ENCODE results near the gene SOCS7. TPM values are rescaled to one million over a fixed set of nuclear protein-coding genes. Genes with fewer than 3 reads are reported as not detected.
A peak's percentile ranks its signal among the peaks of the same experiment; 100 is the strongest.

SOCS7 gene
- total RNA-seq, 1 donor from 2014 or later = 12.0 TPM

- DNase-seq (ENCODE audit: missing footprints) (no peak), ATAC-seq (no peak)
- intact Hi-C loops (cut with DNase I) = no loop called here
These were observed 17.9 kb upstream of the SOCS7 start for GRCh38 chr17:38333635-38334295.

GRCh38 chr17:38334480-38335364, 16.9 kb upstream of the SOCS7 start:
- no peak for ATAC-seq
- intact Hi-C loops (cut with DNase I) = no loop called here
- no peak for DNase-seq (ENCODE audit: missing footprints)

GRCh38 chr17:38336838-38337237, 14.8 kb upstream of the SOCS7 start:
- ATAC-seq (no peak), DNase-seq (ENCODE audit: missing footprints) (no peak)
- intact Hi-C loops (cut with DNase I) = no loop called here

- intact Hi-C loops (cut with DNase I) = no loop called here
- ATAC-seq (no peak), DNase-seq (ENCODE audit: missing footprints) (no peak)
These were observed 13.6 kb upstream of the SOCS7 start for GRCh38 chr17:38338053-38338452.

GRCh38 chr17:38338535-38338934, 13.1 kb upstream of the SOCS7 start:
- intact Hi-C loops (cut with DNase I) = no loop called here
- ATAC-seq = no peak
- no peak for DNase-seq (ENCODE audit: missing footprints)

DNA sequence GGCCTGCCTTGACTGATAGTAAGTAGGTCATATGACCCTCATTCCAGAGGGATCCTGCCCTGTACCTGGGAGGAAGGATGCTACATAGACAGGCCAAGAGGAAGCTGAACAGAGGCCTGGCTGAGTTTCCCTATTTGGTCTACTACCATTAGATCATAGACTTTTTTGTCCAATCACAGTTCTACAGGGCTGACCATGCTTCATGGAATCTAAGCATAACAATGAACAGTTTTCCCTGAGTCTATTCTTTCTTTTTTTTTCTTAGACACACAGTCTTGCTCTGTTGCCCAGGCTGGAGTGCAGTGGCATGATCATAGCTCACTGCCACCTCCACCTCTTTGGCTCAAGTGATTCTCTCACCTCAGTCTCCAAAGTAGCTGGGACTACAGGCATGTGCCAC, 11.8 kb upstream of the SOCS7 start:
- no peak for DNase-seq (ENCODE audit: missing footprints)
- ATAC-seq = no peak
- intact Hi-C loops (cut with DNase I) = no loop called here

DNA sequence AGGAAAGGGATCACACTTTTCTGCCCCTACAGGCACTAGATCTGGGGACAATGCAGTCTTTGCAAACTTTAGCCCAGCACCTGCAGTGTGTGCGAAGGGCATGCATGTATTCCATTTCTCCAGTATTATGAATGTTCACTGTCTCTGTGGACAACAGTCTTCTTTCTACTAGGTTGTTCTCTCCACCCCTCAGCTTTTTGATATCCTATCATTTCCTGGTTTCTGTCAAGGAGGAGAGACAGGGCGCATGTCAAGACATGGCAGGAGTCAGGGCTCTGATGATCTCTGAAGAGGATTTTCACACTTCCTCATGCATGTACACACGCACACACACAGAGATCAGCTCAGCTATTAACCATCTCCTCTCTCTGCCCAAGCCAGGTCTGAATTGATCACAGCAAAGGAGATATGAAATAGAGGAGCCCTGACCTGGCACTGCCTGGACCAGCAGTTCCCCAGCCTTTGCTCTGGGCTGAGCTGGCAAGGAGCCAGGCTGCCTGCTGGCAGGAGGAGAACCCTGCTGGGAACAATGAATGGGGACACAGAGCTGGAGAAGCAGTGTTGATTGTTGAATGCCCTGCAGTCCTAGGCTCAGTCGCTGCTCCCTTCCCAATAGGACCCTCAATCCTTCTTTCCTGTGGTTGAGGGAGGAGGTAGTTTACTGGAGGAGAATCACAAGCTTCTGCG, 10.5 kb upstream of the SOCS7 start:
- DNase-seq (ENCODE audit: missing footprints) (peak; percentile 81), ATAC-seq (peak; percentile 79)
- intact Hi-C loops (cut with DNase I) = no loop called here

DNA sequence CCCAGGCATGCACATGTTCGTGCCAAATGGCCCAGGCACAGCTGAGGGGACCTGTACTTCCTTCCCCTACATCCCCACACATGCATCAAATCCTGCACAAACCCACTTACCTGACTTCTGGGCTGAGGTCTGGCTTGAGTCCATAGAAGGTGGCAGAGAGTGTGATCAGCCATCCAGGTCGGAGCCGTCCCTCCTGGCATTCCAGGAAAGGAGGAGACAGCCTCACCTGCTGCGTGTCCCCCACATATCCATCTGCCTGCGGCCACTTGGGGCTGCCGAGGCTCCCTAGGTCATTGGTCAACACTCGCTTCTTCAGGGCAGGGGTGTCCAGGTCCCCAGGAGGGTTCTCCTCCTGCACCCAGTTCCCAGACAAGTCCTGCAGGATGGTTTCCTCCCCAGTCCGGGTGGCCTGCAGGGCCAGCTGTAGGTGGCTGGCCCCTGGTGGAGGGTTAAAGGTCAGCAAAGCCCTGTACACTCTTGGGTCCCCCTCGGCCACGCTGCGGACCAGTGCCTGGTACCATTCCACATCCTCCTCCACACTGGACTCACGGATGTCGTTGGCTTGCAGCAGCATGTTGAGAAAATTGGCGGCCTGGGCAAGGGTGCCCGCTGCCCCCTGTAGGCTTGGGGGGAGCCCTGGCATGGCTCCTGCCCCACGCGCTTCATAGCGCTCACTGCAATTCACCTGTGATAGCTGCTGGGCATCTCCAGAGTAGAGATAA, 8.6 kb upstream of the SOCS7 start:
- ATAC-seq (no peak), DNase-seq (ENCODE audit: missing footprints) (no peak)
- intact Hi-C loops (cut with DNase I) = no loop called here

- DNase-seq (ENCODE audit: missing footprints) (no peak), ATAC-seq (no peak)
- intact Hi-C loops (cut with DNase I) = no loop called here
These were observed 7.8 kb upstream of the SOCS7 start, which contains the start of gene GPR179 for GRCh38 chr17:38343608-38344419. GPR179 (minus strand) TSS chr17:38343956; CDS start chr17:38343789, 167 bp downstream.

GRCh38 chr17:38344420-38344745, 7.3 kb upstream of the SOCS7 start:
- no peak for DNase-seq (ENCODE audit: missing footprints)
- no peak for ATAC-seq
- intact Hi-C loops (cut with DNase I) = no loop called here

DNA sequence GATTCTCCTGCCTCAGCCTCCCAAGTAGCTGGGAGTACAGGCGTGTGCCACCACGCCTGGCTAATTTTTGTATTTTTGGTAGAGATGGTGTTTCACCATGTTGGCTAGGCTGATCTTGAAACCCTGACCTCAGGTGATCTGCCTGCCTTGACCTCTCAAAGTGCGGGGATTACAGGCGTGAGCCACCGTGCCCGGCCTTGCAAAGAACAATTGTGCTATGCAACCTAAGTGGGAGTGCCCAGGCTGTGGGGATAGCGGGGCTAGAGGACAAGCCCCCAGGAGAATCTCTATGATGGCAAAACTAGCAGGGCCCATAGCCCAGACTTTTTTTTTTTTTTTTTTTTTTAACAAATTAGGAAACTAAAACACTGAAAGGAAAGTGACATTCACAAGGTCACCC, 5.9 kb upstream of the SOCS7 start:
- ATAC-seq = no peak
- intact Hi-C loops (cut with DNase I) = no loop called here
- no peak for DNase-seq (ENCODE audit: missing footprints)

- intact Hi-C loops (cut with DNase I) = loop anchor here (1.0 kb wide), 1 partner anchor 65 kb away; no protein-coding TSS in a partner anchor
- ATAC-seq = peak; percentile 54
These were observed 2.4 kb upstream of the SOCS7 start for GRCh38 chr17:38349097-38349730.

GRCh38 chr17:38350035-38350434, 1.6 kb upstream of the SOCS7 start:
- intact Hi-C loops (cut with DNase I) = loop anchor here (10.0 kb wide), 2 partner anchors 155 to 315 kb away; no protein-coding TSS in a partner anchor
- DNase-seq (ENCODE audit: missing footprints) (no peak), ATAC-seq (no peak)

More at GRCh38 chr17:38349097-38349730, 2.4 kb upstream of the SOCS7 start:
- DNase-seq (ENCODE audit: missing footprints) = peak; percentile 88

- intact Hi-C loops (cut with DNase I) = loop anchor here (10.0 kb wide), 2 partner anchors 152 to 312 kb away; no protein-coding TSS in a partner anchor
- ATAC-seq (peak; percentile 2), DNase-seq (ENCODE audit: missing footprints) (peak; percentile 64)
These were observed 821 bp downstream of the SOCS7 start for GRCh38 chr17:38352245-38353085.

GRCh38 chr17:38353086-38353604, 1.5 kb downstream of the SOCS7 start:
- intact Hi-C loops (cut with DNase I) = loop anchor here (10.0 kb wide), 2 partner anchors 152 to 312 kb away; no protein-coding TSS in a partner anchor
- ATAC-seq = no peak
- no peak for DNase-seq (ENCODE audit: missing footprints)

- no peak for DNase-seq (ENCODE audit: missing footprints)
- no peak for ATAC-seq
- intact Hi-C loops (cut with DNase I) = loop anchor here (10.0 kb wide), 2 partner anchors 151 to 311 kb away; no protein-coding TSS in a partner anchor
These were observed 2.0 kb downstream of the SOCS7 start for GRCh38 chr17:38353668-38354067.

All from Right ventricle myocardium inferior (tissue), 1 donor.